Ascending aorta (tissue), 2 donors: ENCODE results near the gene IL18BP. TPM values are rescaled to one million over a fixed set of nuclear protein-coding genes. Genes with fewer than 3 reads are reported as not detected.

Source experiments
- DNase-seq, 2 donors: peaks; one replicate each; pipeline ENCODE4 v3.0.0-alpha.2; 2019; ENCODE audit warnings: low spot score in 2 of 2
- H3K27ac ChIP-seq, 2 donors: fragments of 200-600 bp; sonication (generic); one replicate each; pipeline ENCODE4 v1.5.1; 2016 to 2017; ENCODE audit warnings: mild to moderate bottlenecking in 1 of 2
- H3K27me3 ChIP-seq: fragments of 200-600 bp; sonication (generic); one replicate; pipeline ENCODE4 v1.5.1; 2017
- H3K36me3 ChIP-seq, 2 donors: fragments of 200-600 bp; sonication (generic); one replicate each; pipeline ENCODE4 v1.5.1; 2016
- H3K4me1 ChIP-seq, 2 donors: fragments of 200-600 bp; sonication (generic); one replicate each; pipeline ENCODE4 v1.5.1; 2016 to 2017; ENCODE audit warnings: mild to moderate bottlenecking in 1 of 2
- H3K4me3 ChIP-seq, 2 donors: fragments of 200-600 bp; sonication (generic); one replicate each; pipeline ENCODE4 v1.5.1; 2016 to 2017; ENCODE audit warnings: mild to moderate bottlenecking in 1 of 2
- H3K9me3 ChIP-seq, 2 donors: fragments of 200-600 bp; sonication (generic); one replicate each; pipeline ENCODE4 v1.5.1; 2016
- CTCF ChIP-seq, 3 experiments: fragments of 200-600 bp in 2 of 3; fragments of 450-650 bp in 1 of 3; sonication (generic) in 2 of 3; IDR thresholded peaks; one replicate each; pipeline ENCODE4 v1.5.1; 2016 to 2019; ENCODE audit warnings: antibody characterized with exemption in 3 of 3, mild to moderate bottlenecking in 1 of 3, moderate library complexity in 1 of 3
- intact Hi-C: fragments of 100-400 bp; cut with DNase I; formaldehyde crosslinking; loops from one replicate; pipeline ENCODE4 v1.15.1; 2023
- total RNA-seq: library from RNA; depleted of rRNA; stranded (reverse); fragments of >200 nt; gene quantifications from one replicate; pipeline ENCODE4 v1.1.0, GENCODE V29; 2016

Gene IL18BP
- total RNA-seq, 1 donor from 2014 or later = 5.0 TPM

GRCh38 chr11:72007587-72007986 lies 8.9 kb downstream of the IL18BP start:
- peak in 1 of 2 donors; percentile 37 for DNase-seq
- Histone ChIP-seq H3K27ac (no peak overlapping the region), H3K27me3 (no peaks in the 10 kb centered on the region), H3K9me3 (no peaks in the 10 kb centered on the region), H3K36me3 (peaks cover 99 to 100% of the 10 kb centered on the region in 2 donors), H3K4me1 (peaks cover 4 to 6% of the 10 kb centered on the region in 2 donors), H3K4me3 (no peak overlapping the region)
- TF ChIP-seq CTCF (IDR thresholded peaks at IDR 0.05) = no peak
- intact Hi-C loops = no loop called here

- Histone ChIP-seq H3K27me3 (no peaks in the 10 kb centered on the region), H3K9me3 (no peaks in the 10 kb centered on the region), H3K36me3 (peaks cover 100% of the 10 kb centered on the region in 2 donors), H3K4me3 (no peak overlapping the region), H3K27ac (no peak overlapping the region), H3K4me1 (peaks cover 14 to 17% of the 10 kb centered on the region in 2 donors)
- intact Hi-C loops = no loop called here
- no peak for TF ChIP-seq CTCF (IDR thresholded peaks at IDR 0.05)
- peak in 1 of 2 donors; percentile 53 for DNase-seq
Measured at GRCh38 chr11:72008728-72009127, 10.0 kb downstream of the IL18BP start.

- intact Hi-C loops = no loop called here
- no peak overlapping the region for H3K27ac ChIP-seq
- H3K27me3 ChIP-seq = no peaks in the 10 kb centered on the region
- H3K9me3 ChIP-seq = no peaks in the 10 kb centered on the region
- H3K36me3 ChIP-seq = peaks cover 100% of the 10 kb centered on the region in 2 donors
- H3K4me1 ChIP-seq = peaks cover 19 to 21% of the 10 kb centered on the region in 2 donors
- no peak for TF ChIP-seq CTCF (IDR thresholded peaks at IDR 0.05)
- peak in 1 of 2 donors; percentile 56 for DNase-seq
- no peak overlapping the region for H3K4me3 ChIP-seq
Measured at GRCh38 chr11:72009156-72009555, 10.4 kb downstream of the IL18BP start.

GRCh38 chr11:72010529-72011233 lies 12.0 kb downstream of the IL18BP start:
- no peak for TF ChIP-seq CTCF (IDR thresholded peaks at IDR 0.05)
- Histone ChIP-seq H3K9me3 (no peaks in the 10 kb centered on the region), H3K36me3 (peaks cover 100% of the 10 kb centered on the region in 2 donors), H3K27ac (no peak overlapping the region), H3K4me1 (peaks cover 30 to 31% of the 10 kb centered on the region in 2 donors), H3K27me3 (no peaks in the 10 kb centered on the region), H3K4me3 (no peak overlapping the region)
- peak in 1 of 2 donors; percentile 58 for DNase-seq
- intact Hi-C loops = no loop called here

GRCh38 chr11:72012091-72012630 lies 13.5 kb downstream of the IL18BP start:
- intact Hi-C loops = no loop called here
- Histone ChIP-seq H3K9me3 (no peaks in the 10 kb centered on the region), H3K27me3 (no peaks in the 10 kb centered on the region), H3K4me1 (peaks cover 31 to 34% of the 10 kb centered on the region in 2 donors), H3K27ac (peak overlapping the region; percentile 50), H3K36me3 (peaks cover 100% of the 10 kb centered on the region in 2 donors), H3K4me3 (no peak overlapping the region)
- no peak for TF ChIP-seq CTCF (IDR thresholded peaks at IDR 0.05)
- DNase-seq = peak in 1 of 2 donors; percentile 37
